Uterus (tissue), 4 donors: Measurements from ENCODE around the gene B3GALNT2. TPM values are rescaled to one million over a fixed set of nuclear protein-coding genes. Genes with fewer than 3 reads are reported as not detected.
"Not testable (repeated sequence)": the region's sequence is repeated elsewhere in the genome, so short reads cannot be mapped to it uniquely, and the experiment has no call there.

Source experiments
- DNase-seq, 2 donors: peaks; one replicate each; pipeline ENCODE4 v3.0.0-alpha.2; 2019 to 2020
- H3K27ac ChIP-seq, 2 donors: fragments of 200-600 bp; sonication (generic); 1 replicate in 1 of 2; 2 replicates in 1 of 2; pipeline ENCODE4 v1.5.1; 2016 to 2018
- H3K27me3 ChIP-seq, 2 donors: fragments of 200-600 bp; sonication (generic); one replicate each; pipeline ENCODE4 v1.5.1; 2018 to 2019; ENCODE audit warnings: control low read depth in 1 of 2
- H3K36me3 ChIP-seq, 2 donors: fragments of 200-600 bp; sonication (generic); one replicate each; pipeline ENCODE4 v1.5.1; 2019; ENCODE audit warnings: control low read depth in 1 of 2
- H3K4me1 ChIP-seq, 2 donors: fragments of 200-600 bp; sonication (generic); one replicate each; pipeline ENCODE4 v1.5.1; 2018 to 2019; ENCODE audit warnings: control low read depth in 1 of 2
- H3K4me3 ChIP-seq, 2 donors: fragments of 200-600 bp; sonication (generic); 1 replicate in 1 of 2; 2 replicates in 1 of 2; pipeline ENCODE4 v1.5.1; 2018 to 2019; ENCODE audit warnings: mild to moderate bottlenecking in 1 of 2
- H3K9me3 ChIP-seq, 2 donors: fragments of 200-600 bp; sonication (generic); one replicate each; pipeline ENCODE4 v1.5.1; 2019; ENCODE audit warnings: control low read depth in 1 of 2
- CTCF ChIP-seq, 4 experiments: fragments of 200-600 bp in 2 of 4; fragments of 450-650 bp in 2 of 4; sonication (generic) in 2 of 4; IDR thresholded peaks; one replicate each; pipeline ENCODE4 v1.5.1; 2016 to 2019; ENCODE audit warnings: antibody characterized with exemption in 4 of 4, mild to moderate bottlenecking in 2 of 4, moderate library complexity in 1 of 4
- POLR2A ChIP-seq, 2 donors: fragments of 450-650 bp; IDR thresholded peaks; one replicate each; pipeline ENCODE4 v1.6.1; 2016; ENCODE audit warnings: antibody characterized with exemption in 2 of 2, mild to moderate bottlenecking in 1 of 2, moderate library complexity in 1 of 2
- intact Hi-C: fragments of 100-400 bp; cut with DNase I; formaldehyde crosslinking; loops from one replicate; pipeline ENCODE4 v1.15.1; 2023; ENCODE audit warnings: low total_unique reads
- total RNA-seq, 4 donors: library from RNA; depleted of rRNA in 3 of 4; stranded (reverse); fragments of >200 nt in 3 of 4; gene quantifications; one replicate each; pipeline versions ENCODE4 v1.1.0 to v1.2.4, GENCODE V29; 2014 to 2023
- donor health status: DM: yes; HTN: yes; CAD: no.

Gene B3GALNT2
- 10 to 100 TPM in 3 of 4 donors, 1 to 10 TPM in 1; 4.4 to 55.4 (median 38.6) TPM for total RNA-seq

GRCh38 chr1:235504122-235504493, at the start of gene B3GALNT2:
TSS of gene B3GALNT2 (minus strand) at chr1:235504452. CDS start at chr1:235504252, 200 bp downstream.
- Histone ChIP-seq H3K4me1 (no peaks in the 10 kb centered on the region), H3K27ac (peak within 1 kb of the TSS; percentile 97 to 98), H3K9me3 (no peaks in the 10 kb centered on the region), H3K4me3 (peak within 1 kb of the TSS; percentile 69 to 91), H3K27me3 (no peaks in the 10 kb centered on the region), H3K36me3 (no peaks in the 10 kb centered on the region)
- TF ChIP-seq CTCF (IDR thresholded peaks at IDR 0.05), result no peak
- TF ChIP-seq POLR2A (IDR thresholded peaks at IDR 0.05), result peak; percentile 90 to 96
- intact Hi-C loops, result no loop called here
- DNase-seq, result no peak

- no peaks in the 10 kb centered on the region for H3K4me1 ChIP-seq
- no peak overlapping the region for H3K4me3 ChIP-seq
- intact Hi-C loops, result no loop called here
- DNase-seq, result no peak
- H3K9me3 ChIP-seq, result no peaks in the 10 kb centered on the region
- no peak overlapping the region for H3K27ac ChIP-seq
- TF ChIP-seq CTCF (IDR thresholded peaks at IDR 0.05) (no peak), POLR2A (IDR thresholded peaks at IDR 0.05) (no peak)
- no peaks in the 10 kb centered on the region for H3K36me3 ChIP-seq
- H3K27me3 ChIP-seq, result no peaks in the 10 kb centered on the region
These were observed 48.9 kb upstream of the B3GALNT2 start for GRCh38 chr1:235553112-235553551.

GRCh38 chr1:235552146-235552716, 48.0 kb upstream of the B3GALNT2 start:
- H3K27me3 ChIP-seq, result no peaks in the 10 kb centered on the region
- H3K4me1 ChIP-seq, result no peaks in the 10 kb centered on the region
- TF ChIP-seq CTCF (IDR thresholded peaks at IDR 0.05) (no peak), POLR2A (IDR thresholded peaks at IDR 0.05) (no peak)
- no peaks in the 10 kb centered on the region for H3K9me3 ChIP-seq
- intact Hi-C loops, result no loop called here
- no peak for DNase-seq
- H3K36me3 ChIP-seq, result no peaks in the 10 kb centered on the region
- H3K4me3 ChIP-seq, result no peak overlapping the region
- no peak overlapping the region for H3K27ac ChIP-seq

GRCh38 chr1:235549351-235550139, 45.3 kb upstream of the B3GALNT2 start:
- H3K4me3 ChIP-seq, result no peak overlapping the region
- H3K27ac ChIP-seq, result no peak overlapping the region
- intact Hi-C loops, result no loop called here
- no peaks in the 10 kb centered on the region for H3K9me3 ChIP-seq
- H3K36me3 ChIP-seq, result no peaks in the 10 kb centered on the region
- H3K4me1 ChIP-seq, result no peaks in the 10 kb centered on the region
- no peaks in the 10 kb centered on the region for H3K27me3 ChIP-seq
- no peak for DNase-seq
- no peak for TF ChIP-seq POLR2A (IDR thresholded peaks at IDR 0.05)
- TF ChIP-seq CTCF (IDR thresholded peaks at IDR 0.05), result no peak

- H3K9me3 ChIP-seq, H3K36me3 ChIP-seq, H3K27me3 ChIP-seq, DNase-seq, H3K4me1 ChIP-seq, H3K27ac ChIP-seq, intact Hi-C loops, H3K4me3 ChIP-seq: not testable (repeated sequence)
These were observed 42.3 kb upstream of the B3GALNT2 start for GRCh38 chr1:235546369-235547155.
